DOHH2 (cell line): ENCODE measurements around the gene EDN3.

Experiments
- EZH2phosphoT487 ChIP-seq: fragments of 200-600 bp; sonication (generic); IDR thresholded peaks from 2 replicates; pipeline ENCODE4 v1.6.1; 2017; ENCODE audit warnings: borderline replicate concordance, mild to moderate bottlenecking, antibody characterized with exemption, low read length, moderate library complexity, mixed read lengths
- TF ChIP-seq, protein P1 (sequence below): fragments of 200-600 bp; sonication (generic); IDR thresholded peaks from one replicate; pipeline ENCODE4 v1.5.1; 2014; ENCODE audit warnings: antibody characterized with exemption, mild to moderate bottlenecking, low read depth, low read length; ENCODE audit not compliant: poor library complexity, severe bottlenecking

DNA sequence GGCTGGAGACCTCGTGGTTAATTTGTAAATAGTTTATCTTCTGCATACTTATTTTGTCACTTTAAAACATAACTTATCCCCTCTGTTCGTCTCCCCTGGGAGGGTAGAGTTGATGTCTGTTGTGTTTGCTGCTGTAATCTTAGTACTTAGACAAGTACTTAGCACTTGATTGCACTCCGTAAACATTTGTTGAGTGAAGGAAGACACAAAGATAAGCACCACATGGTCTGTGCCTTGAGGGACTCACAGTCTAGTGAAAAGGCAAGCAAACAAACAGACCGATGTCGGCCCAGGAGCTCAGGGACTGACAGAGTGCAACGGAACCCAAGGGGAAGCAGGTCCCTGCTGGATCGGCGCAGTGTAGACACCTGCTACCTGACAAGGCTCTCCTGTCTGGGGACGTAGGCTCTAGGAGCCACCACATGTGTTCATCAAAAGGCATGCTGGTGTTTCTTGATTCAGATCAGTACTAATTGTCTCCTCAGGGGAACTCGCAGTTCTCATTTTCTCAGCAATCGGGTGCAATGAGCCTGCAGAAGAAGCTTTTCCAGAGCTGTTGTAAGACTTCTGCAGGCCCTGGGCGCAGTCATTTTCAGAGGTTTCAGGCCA is 31.4 kb downstream of the EDN3 start:
- TF ChIP-seq, protein P1, sequence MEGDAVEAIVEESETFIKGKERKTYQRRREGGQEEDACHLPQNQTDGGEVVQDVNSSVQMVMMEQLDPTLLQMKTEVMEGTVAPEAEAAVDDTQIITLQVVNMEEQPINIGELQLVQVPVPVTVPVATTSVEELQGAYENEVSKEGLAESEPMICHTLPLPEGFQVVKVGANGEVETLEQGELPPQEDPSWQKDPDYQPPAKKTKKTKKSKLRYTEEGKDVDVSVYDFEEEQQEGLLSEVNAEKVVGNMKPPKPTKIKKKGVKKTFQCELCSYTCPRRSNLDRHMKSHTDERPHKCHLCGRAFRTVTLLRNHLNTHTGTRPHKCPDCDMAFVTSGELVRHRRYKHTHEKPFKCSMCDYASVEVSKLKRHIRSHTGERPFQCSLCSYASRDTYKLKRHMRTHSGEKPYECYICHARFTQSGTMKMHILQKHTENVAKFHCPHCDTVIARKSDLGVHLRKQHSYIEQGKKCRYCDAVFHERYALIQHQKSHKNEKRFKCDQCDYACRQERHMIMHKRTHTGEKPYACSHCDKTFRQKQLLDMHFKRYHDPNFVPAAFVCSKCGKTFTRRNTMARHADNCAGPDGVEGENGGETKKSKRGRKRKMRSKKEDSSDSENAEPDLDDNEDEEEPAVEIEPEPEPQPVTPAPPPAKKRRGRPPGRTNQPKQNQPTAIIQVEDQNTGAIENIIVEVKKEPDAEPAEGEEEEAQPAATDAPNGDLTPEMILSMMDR, result no peak
- no peak for TF ChIP-seq EZH2phosphoT487
